ENCODE measurements around the gene NLRP12. TPM values are rescaled to one million over a fixed set of nuclear protein-coding genes. Genes with fewer than 3 reads are reported as not detected.
"Not testable (repeated sequence)": the region's sequence is repeated elsewhere in the genome, so short reads cannot be mapped to it uniquely, and the experiment has no call there.

The NLRP12 gene
- total RNA-seq, 2 donors from 2014 or later: 0.11 TPM; not detected in 1

DNA sequence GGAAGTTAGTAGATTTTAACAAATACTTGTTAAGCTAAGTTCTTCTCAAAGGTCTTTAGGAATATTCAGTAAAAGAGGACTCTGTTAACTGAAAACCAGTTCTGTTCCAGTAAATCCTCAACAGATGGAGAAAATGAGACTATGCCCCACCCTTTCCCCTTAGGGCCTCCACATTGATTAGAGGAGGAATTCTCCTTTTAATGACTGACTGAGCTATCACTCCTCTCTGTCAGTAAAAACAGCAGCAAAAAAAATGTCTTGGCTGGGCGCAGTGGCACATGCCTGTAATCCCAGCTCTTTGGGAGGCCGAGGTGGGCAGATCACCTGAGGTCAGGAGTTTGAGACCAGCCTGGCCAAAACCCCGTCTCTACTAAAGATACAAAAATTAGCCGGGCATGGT lies 50.1 kb downstream of the NLRP12 start:
- Histone ChIP-seq H3K36me3 (no peaks in the 10 kb centered on the region), H3K9me3 (no peaks in the 10 kb centered on the region), H3K27ac (no peak overlapping the region), H3K27me3 (no peaks in the 10 kb centered on the region), H3K4me3 (no peak overlapping the region), H3K9ac (ENCODE audit: low read depth in 2 of 2, low read length in 2 of 2) (no peak overlapping the region), H3K4me1 (no peaks in the 10 kb centered on the region)
- intact Hi-C loops (cut with DNase I): no loop called here
- no peak for DNase-seq
- TF ChIP-seq, protein P1, sequence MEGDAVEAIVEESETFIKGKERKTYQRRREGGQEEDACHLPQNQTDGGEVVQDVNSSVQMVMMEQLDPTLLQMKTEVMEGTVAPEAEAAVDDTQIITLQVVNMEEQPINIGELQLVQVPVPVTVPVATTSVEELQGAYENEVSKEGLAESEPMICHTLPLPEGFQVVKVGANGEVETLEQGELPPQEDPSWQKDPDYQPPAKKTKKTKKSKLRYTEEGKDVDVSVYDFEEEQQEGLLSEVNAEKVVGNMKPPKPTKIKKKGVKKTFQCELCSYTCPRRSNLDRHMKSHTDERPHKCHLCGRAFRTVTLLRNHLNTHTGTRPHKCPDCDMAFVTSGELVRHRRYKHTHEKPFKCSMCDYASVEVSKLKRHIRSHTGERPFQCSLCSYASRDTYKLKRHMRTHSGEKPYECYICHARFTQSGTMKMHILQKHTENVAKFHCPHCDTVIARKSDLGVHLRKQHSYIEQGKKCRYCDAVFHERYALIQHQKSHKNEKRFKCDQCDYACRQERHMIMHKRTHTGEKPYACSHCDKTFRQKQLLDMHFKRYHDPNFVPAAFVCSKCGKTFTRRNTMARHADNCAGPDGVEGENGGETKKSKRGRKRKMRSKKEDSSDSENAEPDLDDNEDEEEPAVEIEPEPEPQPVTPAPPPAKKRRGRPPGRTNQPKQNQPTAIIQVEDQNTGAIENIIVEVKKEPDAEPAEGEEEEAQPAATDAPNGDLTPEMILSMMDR (IDR thresholded peaks at IDR 0.05): no peak

DNA sequence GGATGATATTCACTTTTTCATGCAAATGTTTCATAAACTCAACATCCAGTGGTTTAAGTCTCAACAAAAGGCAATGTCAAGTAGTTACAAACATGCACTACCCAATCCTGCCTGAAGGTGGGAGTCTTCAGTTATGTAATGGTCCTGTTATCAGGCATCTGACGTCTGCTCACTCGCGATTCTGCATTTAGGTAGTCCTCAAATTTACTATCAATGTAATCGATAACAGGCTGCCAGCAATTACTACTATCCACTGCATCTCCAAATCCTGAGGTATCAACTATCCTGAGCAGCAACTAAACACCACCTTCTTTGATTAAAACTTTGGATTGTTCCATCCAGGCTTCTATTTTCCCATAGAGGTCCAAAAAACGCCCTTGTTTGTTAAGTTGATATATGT lies 51.2 kb downstream of the NLRP12 start:
- intact Hi-C loops (cut with DNase I): no loop called here
- no peaks in the 10 kb centered on the region for H3K36me3 ChIP-seq

DNA sequence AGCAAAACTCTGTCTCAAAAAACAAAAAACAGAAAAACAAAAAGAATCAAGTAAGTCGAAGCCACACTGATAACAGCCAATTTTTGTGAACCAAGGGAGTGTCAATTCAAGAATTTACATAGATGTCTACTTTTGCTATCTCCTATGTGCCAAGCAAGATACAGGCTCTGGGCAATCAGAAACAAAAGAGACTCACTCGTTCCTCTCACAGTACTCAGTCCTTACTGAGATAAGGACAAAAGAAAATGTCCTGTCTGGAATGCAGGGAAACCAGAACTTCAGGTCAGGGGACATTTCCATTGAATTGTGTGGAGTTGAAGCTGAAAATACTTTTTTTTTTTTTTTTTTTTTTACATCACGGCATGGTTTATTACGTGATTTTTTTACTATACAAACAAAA lies 53.0 kb downstream of the NLRP12 start:
- Histone ChIP-seq H3K4me1 (no peaks in the 10 kb centered on the region), H3K36me3 (no peaks in the 10 kb centered on the region), H3K9me3 (no peaks in the 10 kb centered on the region), H3K4me3 (no peak overlapping the region), H3K27ac (no peak overlapping the region), H3K9ac (ENCODE audit: low read depth in 2 of 2, low read length in 2 of 2) (no peak overlapping the region), H3K27me3 (no peaks in the 10 kb centered on the region)
- TF ChIP-seq, protein P1 (IDR thresholded peaks at IDR 0.05): no peak
- DNase-seq: no peak
- intact Hi-C loops (cut with DNase I): no loop called here

More for the DNA sequence above, 51.2 kb downstream of the NLRP12 start:
- Histone ChIP-seq H3K9ac (ENCODE audit: low read depth in 2 of 2, low read length in 2 of 2) (no peak overlapping the region), H3K9me3 (no peaks in the 10 kb centered on the region), H3K27me3 (no peaks in the 10 kb centered on the region), H3K4me3 (no peak overlapping the region), H3K27ac (no peak overlapping the region), H3K4me1 (no peaks in the 10 kb centered on the region)
- TF ChIP-seq, protein P1 (IDR thresholded peaks at IDR 0.05): peak; percentile 53
- DNase-seq: peak; percentile 56

DNA sequence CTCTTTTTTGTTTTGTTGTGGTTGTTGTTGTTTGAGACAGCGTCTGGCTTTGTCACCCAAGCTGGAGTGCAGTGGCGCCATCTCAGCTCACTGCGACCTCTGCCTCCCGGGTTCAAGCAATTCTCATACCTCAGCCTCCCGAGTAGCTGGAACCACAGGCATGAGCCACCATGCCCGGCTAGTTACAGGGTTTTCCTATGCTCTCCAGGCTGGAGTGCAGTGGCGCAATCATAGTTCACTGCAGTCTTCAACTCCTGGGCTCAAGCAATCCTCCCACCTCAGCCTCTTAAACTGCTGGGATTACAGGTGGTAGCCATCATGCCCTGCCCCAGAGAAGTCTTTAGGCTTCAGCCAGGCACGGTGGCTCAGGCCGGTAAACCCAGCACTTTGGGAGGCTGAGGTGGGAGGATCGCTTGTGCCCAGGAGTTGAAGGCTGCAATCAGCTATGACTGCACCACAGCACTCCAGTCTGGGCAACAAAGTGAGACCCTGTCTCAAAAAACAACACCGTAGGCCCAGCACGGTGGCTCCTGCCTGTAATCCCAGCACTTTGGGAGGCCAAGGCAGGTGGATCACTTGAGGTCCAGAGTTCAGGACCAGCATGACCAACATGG lies 54.3 kb downstream of the NLRP12 start:
- H3K4me1 ChIP-seq; H3K9me3 ChIP-seq; H3K9ac ChIP-seq (ENCODE audit: low read depth in 2 of 2, low read length in 2 of 2); DNase-seq; H3K36me3 ChIP-seq; intact Hi-C loops (cut with DNase I); H3K27ac ChIP-seq; H3K27me3 ChIP-seq; H3K4me3 ChIP-seq: not testable (repeated sequence)

DNA sequence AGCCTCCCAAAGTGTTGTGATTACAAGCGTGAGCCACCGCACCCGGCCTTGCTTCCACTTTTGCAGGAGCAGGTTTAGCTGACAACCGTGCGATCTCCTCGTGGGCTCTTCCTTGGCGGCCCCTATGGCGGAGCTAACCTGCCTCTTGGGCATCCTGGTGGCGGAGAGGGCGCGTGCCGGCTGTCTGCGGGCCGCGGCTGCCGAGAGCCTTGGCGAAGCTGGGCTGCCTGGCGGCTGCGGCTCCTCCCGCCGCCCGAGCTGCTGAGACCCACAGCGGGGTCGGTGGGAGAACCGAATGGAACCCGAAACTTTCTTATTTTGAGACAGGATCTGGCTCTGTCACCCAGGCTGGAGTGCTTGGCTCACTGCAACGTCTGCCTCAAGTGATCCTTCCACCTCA lies 55.7 kb downstream of the NLRP12 start:
- no peak overlapping the region for H3K9ac ChIP-seq (ENCODE audit: low read depth in 2 of 2, low read length in 2 of 2)
- no peaks in the 10 kb centered on the region for H3K27me3 ChIP-seq
- DNase-seq: no peak
- H3K36me3 ChIP-seq: no peaks in the 10 kb centered on the region
- intact Hi-C loops (cut with DNase I): no loop called here
- no peaks in the 10 kb centered on the region for H3K9me3 ChIP-seq
- no peak overlapping the region for H3K27ac ChIP-seq
- no peaks in the 10 kb centered on the region for H3K4me1 ChIP-seq
- no peak overlapping the region for H3K4me3 ChIP-seq
- TF ChIP-seq, protein P1 (IDR thresholded peaks at IDR 0.05): no peak

DNA sequence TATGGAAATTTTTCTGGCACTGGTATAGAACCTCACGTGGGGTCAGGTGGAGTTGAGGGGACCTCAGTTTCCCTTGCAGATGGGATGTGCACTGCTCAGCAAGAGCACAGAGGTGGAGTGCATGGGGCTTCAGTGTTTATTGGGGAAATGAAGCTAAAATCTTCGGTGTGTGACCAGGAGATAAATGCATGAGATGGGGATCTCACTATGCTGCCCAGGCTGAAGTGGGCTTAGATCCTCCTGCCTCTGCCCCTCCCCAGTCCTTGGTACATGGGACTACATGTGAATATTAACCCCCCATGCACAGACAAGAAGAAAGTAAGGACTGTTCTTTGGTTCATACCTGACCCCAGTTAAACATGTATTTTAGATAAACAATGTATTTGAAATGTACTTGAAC lies 65.1 kb downstream of the NLRP12 start:
- H3K9ac ChIP-seq (ENCODE audit: low read depth in 2 of 2, low read length in 2 of 2); DNase-seq: not testable (repeated sequence)

More for the DNA sequence above, 65.1 kb downstream of the NLRP12 start:
- H3K4me1 ChIP-seq; H3K27ac ChIP-seq; intact Hi-C loops (cut with DNase I); H3K27me3 ChIP-seq; H3K9me3 ChIP-seq; H3K4me3 ChIP-seq; H3K36me3 ChIP-seq: not testable (repeated sequence)

Small RNA genes lying within 50 kb of the gene (microRNA-seq; reads per million reads assigned to microRNA genes)
- not detected for gene MIR1283-2
- gene MIR371A: not detected
- not detected for gene MIR372
- gene MIR373: not detected
- not detected for gene MIR516A1
- gene MIR516A2: not detected
- gene MIR519A1: not detected
- not detected for gene MIR521-1
- gene MIR522: not detected
- not detected for gene MIR527

Other genes starting within 250 kb of the NLRP12 start
- not detected for gene DPRX, start 192.3 kb downstream of the NLRP12 start, total RNA-seq
- gene MYADM, start 43.6 kb upstream of the NLRP12 start, total RNA-seq: 100 to 1,000 TPM in 1 of 2 donors, 10 to 100 TPM in 1; 80.5 to 110 TPM
- gene PRKCG, start 57.9 kb upstream of the NLRP12 start, total RNA-seq: under 1 TPM; 0.08 to 0.22 TPM
- gene CACNG7, start 85.0 kb upstream of the NLRP12 start, total RNA-seq: under 1 TPM in 1 of 2 donors, not detected in 1; 0.16 TPM
- under 1 TPM; 0.02 to 0.03 TPM for gene CACNG8, start 138.6 kb upstream of the NLRP12 start, total RNA-seq
- not detected for gene CACNG6, start 167.3 kb upstream of the NLRP12 start, total RNA-seq
- not detected for gene VSTM1, start 239.6 kb upstream of the NLRP12 start, total RNA-seq

Measured in colonic mucosa (tissue), 4 donors.